Transverse colon (tissue), 4 donors: ENCODE data around the gene PIAS1. TPM values are rescaled to one million over a fixed set of nuclear protein-coding genes. Genes with fewer than 3 reads are reported as not detected.

Experiments
- DNase-seq: peaks from one replicate; pipeline ENCODE4 v3.0.0-alpha.2; 2019
- H3K27ac ChIP-seq, 4 donors: fragments of 200-600 bp; sonication (generic); 2 replicates each; pipeline ENCODE4 v1.5.1; 2016 to 2018; ENCODE audit warnings: inconsistent platforms in 4 of 4
- H3K27me3 ChIP-seq: fragments of 200-600 bp; sonication (generic); 2 replicates; pipeline ENCODE4 v1.5.1; 2017; ENCODE audit warnings: inconsistent platforms
- H3K36me3 ChIP-seq, 4 donors: fragments of 200-600 bp; sonication (generic); 2 replicates each; pipeline ENCODE4 v1.5.1; 2017 to 2019; ENCODE audit warnings: inconsistent platforms in 4 of 4
- H3K4me1 ChIP-seq, 4 donors: fragments of 200-600 bp; sonication (generic); 2 replicates each; pipeline ENCODE4 v1.5.1; 2017 to 2020; ENCODE audit warnings: inconsistent platforms in 4 of 4
- H3K4me3 ChIP-seq, 4 donors: fragments of 200-600 bp; sonication (generic); 1 replicate in 1 of 4; 2 replicates in 3 of 4; pipeline versions ENCODE4 v1.5.1 to v1.6.1; 2017 to 2019; ENCODE audit warnings: inconsistent platforms in 4 of 4
- H3K9me3 ChIP-seq, 2 donors: fragments of 200-600 bp; sonication (generic); 2 replicates each; pipeline ENCODE4 v1.5.1; 2017 to 2019; ENCODE audit warnings: inconsistent platforms in 2 of 2
- CTCF ChIP-seq, 5 experiments: fragments of 200-600 bp in 3 of 5; fragments of 450-650 bp in 2 of 5; sonication (generic) in 3 of 5; IDR thresholded peaks; 1 replicate in 2 of 5; 2 replicates in 3 of 5; pipeline ENCODE4 v1.5.1; 2016 to 2017; ENCODE audit warnings: antibody characterized with exemption in 5 of 5, inconsistent platforms in 3 of 5, mild to moderate bottlenecking in 2 of 5, moderate library complexity in 1 of 5
- EP300 ChIP-seq: sonication (generic); formaldehyde crosslinking; IDR thresholded peaks from one replicate; pipeline ENCODE4 v1.6.1; 2017; ENCODE audit warnings: antibody characterized with exemption, low read depth
- POLR2A ChIP-seq: fragments of 450-650 bp; IDR thresholded peaks from one replicate; pipeline ENCODE4 v1.6.1; 2016; ENCODE audit warnings: antibody characterized with exemption, mild to moderate bottlenecking, moderate library complexity
- POLR2AphosphoS5 ChIP-seq, 3 donors: sonication (generic); formaldehyde crosslinking; IDR thresholded peaks; one replicate each; pipeline ENCODE4 v1.6.1; 2016; ENCODE audit warnings: antibody characterized with exemption in 3 of 3
- WGBS, 2 donors: methylation state at CpG; one replicate each; pipeline ENCODE4 v1.1.5; 2018; ENCODE audit warnings: low coverage in 1 of 2; 5-methylcytosine and 5-hydroxymethylcytosine counted together
- in situ Hi-C, 4 donors: fragments of 200-750 bp; cut with MboI; loops; one replicate each; pipeline versions ENCODE4 v1.15.0 to v1.15.1; 2017; ENCODE audit warnings: low sequenced_read_pairs in 3 of 4, low pct_ligation_motif_present in 1 of 4, low pct_unique_long_range_greater_than_20kb in 1 of 4
- intact Hi-C: fragments of 100-400 bp; cut with DNase I; formaldehyde crosslinking; loops from one replicate; pipeline ENCODE4 v1.15.1; 2023; ENCODE audit warnings: low total_unique reads
- total RNA-seq, 4 donors: library from RNA; depleted of rRNA; stranded (reverse); fragments of >200 nt; gene quantifications; one replicate each; pipeline ENCODE4 v1.1.0, GENCODE V29; 2016

Gene PIAS1
- total RNA-seq, 4 donors from 2014 or later: 34.0 to 141 (median 55.4) TPM

- H3K9me3 ChIP-seq: no peaks in the 10 kb centered on the region
- no peak for DNase-seq
- peaks cover 0 to 17% (median 2%) of the 10 kb centered on the region in 4 donors for H3K4me1 ChIP-seq
- H3K36me3 ChIP-seq: no peaks in the 10 kb centered on the region
- TF ChIP-seq POLR2AphosphoS5 (IDR thresholded peaks at IDR 0.05): no peak
- no peak for TF ChIP-seq POLR2A
- TF ChIP-seq EP300: no peak
- no peak for TF ChIP-seq CTCF (IDR thresholded peaks at IDR 0.05)
- in situ Hi-C loops: no loop called here
- intact Hi-C loops: no loop called here
- H3K4me3 ChIP-seq: no peak overlapping the region
- WGBS, 2 donors: 88 to 96% methylated on average over 3 to 14 of the region's 14 CpGs
- no peaks in the 10 kb centered on the region for H3K27me3 ChIP-seq
- H3K27ac ChIP-seq: no peak overlapping the region
These were observed 8.5 kb upstream of the PIAS1 start for GRCh38 chr15:68045289-68046265.

GRCh38 chr15:68047826-68048225, 6.3 kb upstream of the PIAS1 start:
- in situ Hi-C loops: no loop called here

GRCh38 chr15:68051109-68051508, 3.0 kb upstream of the PIAS1 start:
- Histone ChIP-seq H3K27me3 (no peaks in the 10 kb centered on the region), H3K9me3 (no peaks in the 10 kb centered on the region), H3K36me3 (no peaks in the 10 kb centered on the region), H3K4me3 (no peak overlapping the region), H3K27ac (no peak overlapping the region), H3K4me1 (peaks cover 0 to 14% (median 11%) of the 10 kb centered on the region in 4 donors)
- intact Hi-C loops (loop anchor here (10.0 kb wide), 1 partner anchor 186 kb away; no protein-coding TSS in a partner anchor), in situ Hi-C loops (loop anchor here in 3 of 4 donors (25.0 kb wide), 2 partner anchors 111 to 189 kb away; no protein-coding TSS in a partner anchor)
- no peak for TF ChIP-seq EP300
- TF ChIP-seq POLR2A: no peak
- TF ChIP-seq CTCF (IDR thresholded peaks at IDR 0.05): no peak
- no peak for TF ChIP-seq POLR2AphosphoS5 (IDR thresholded peaks at IDR 0.05)
- no peak for DNase-seq
- WGBS, 2 donors: 86 to 100% methylated on average over 1 to 2 of the region's 2 CpGs

More at GRCh38 chr15:68047826-68048225, 6.3 kb upstream of the PIAS1 start:
- H3K4me3 ChIP-seq: no peak overlapping the region
- no peak for DNase-seq
- H3K4me1 ChIP-seq: peaks cover 0 to 2% (median 0%) of the 10 kb centered on the region in 4 donors
- no peaks in the 10 kb centered on the region for H3K36me3 ChIP-seq
- intact Hi-C loops: no loop called here
- H3K27ac ChIP-seq: no peak overlapping the region
- H3K9me3 ChIP-seq: no peaks in the 10 kb centered on the region
- no peaks in the 10 kb centered on the region for H3K27me3 ChIP-seq
- WGBS, 2 donors: 94 to 96% methylated on average over 2 to 3 of the region's 3 CpGs
- no peak for TF ChIP-seq POLR2AphosphoS5 (IDR thresholded peaks at IDR 0.05)
- TF ChIP-seq POLR2A: no peak
- no peak for TF ChIP-seq EP300
- no peak for TF ChIP-seq CTCF (IDR thresholded peaks at IDR 0.05)

- Histone ChIP-seq H3K4me1 (peaks cover 0 to 20% (median 19%) of the 10 kb centered on the region in 4 donors), H3K27ac (no peak overlapping the region), H3K4me3 (no peak overlapping the region), H3K36me3 (no peaks in the 10 kb centered on the region), H3K27me3 (no peaks in the 10 kb centered on the region), H3K9me3 (no peaks in the 10 kb centered on the region)
- DNase-seq: no peak
- WGBS, 2 donors: 86 to 94% methylated on average over 1 of the region's 1 CpG
- intact Hi-C loops: loop anchor here (10.0 kb wide), 1 partner anchor 187 kb away; no protein-coding TSS in a partner anchor
- in situ Hi-C loops: loop anchor here in 3 of 4 donors (25.0 kb wide), 2 partner anchors 110 to 190 kb away; no protein-coding TSS in a partner anchor
- no peak for TF ChIP-seq CTCF (IDR thresholded peaks at IDR 0.05)
- no peak for TF ChIP-seq EP300
- no peak for TF ChIP-seq POLR2AphosphoS5 (IDR thresholded peaks at IDR 0.05)
- TF ChIP-seq POLR2A: no peak
These were observed 2.2 kb upstream of the PIAS1 start for GRCh38 chr15:68051907-68052306.
